ENCODE data around the gene FIBP.
A peak's percentile ranks its signal among the peaks of the same experiment; 100 is the strongest.

Gene FIBP

GRCh38 chr11:65888163-65888814, at the start of gene FIBP:
TSS of gene FIBP (minus strand) at chr11:65888471. CDS start at chr11:65888418, 53 bp downstream.
- H4K20me1 ChIP-seq: peaks cover 37% of the 10 kb centered on the region
- peak within 1 kb of the TSS; percentile 98 for H3K4me2 ChIP-seq
- no peaks in the 10 kb centered on the region for H3K9me3 ChIP-seq
- peak within 1 kb of the TSS; percentile 99 for H3K9ac ChIP-seq
- TF ChIP-seq Cebpa-rat (IDR thresholded peaks at IDR 0.05): no peak
- H3K27ac ChIP-seq: peak within 1 kb of the TSS; percentile 82
- H3K4me1 ChIP-seq: peaks cover 69% of the 10 kb centered on the region
- H3K36me3 ChIP-seq: peaks cover 36% of the 10 kb centered on the region
- no peaks in the 10 kb centered on the region for H3K27me3 ChIP-seq
- H3K4me3 ChIP-seq: peak within 1 kb of the TSS; percentile 97

GRCh38 chr11:65937766-65938165, 49.5 kb upstream of the FIBP start:
- peaks cover 8% of the 10 kb centered on the region; the same call in 1 of the 2 replicates for H3K4me1 ChIP-seq
- H3K27me3 ChIP-seq: no peaks in the 10 kb centered on the region
- no peaks in the 10 kb centered on the region for H4K20me1 ChIP-seq
- no peak for TF ChIP-seq Cebpa-rat (IDR thresholded peaks at IDR 0.05)
- H3K4me3 ChIP-seq: no peak overlapping the region
- no peaks in the 10 kb centered on the region for H3K9me3 ChIP-seq
- H3K4me2 ChIP-seq: no peak overlapping the region
- no peak overlapping the region for H3K27ac ChIP-seq
- no peak overlapping the region for H3K9ac ChIP-seq
- no peaks in the 10 kb centered on the region for H3K36me3 ChIP-seq

DNA sequence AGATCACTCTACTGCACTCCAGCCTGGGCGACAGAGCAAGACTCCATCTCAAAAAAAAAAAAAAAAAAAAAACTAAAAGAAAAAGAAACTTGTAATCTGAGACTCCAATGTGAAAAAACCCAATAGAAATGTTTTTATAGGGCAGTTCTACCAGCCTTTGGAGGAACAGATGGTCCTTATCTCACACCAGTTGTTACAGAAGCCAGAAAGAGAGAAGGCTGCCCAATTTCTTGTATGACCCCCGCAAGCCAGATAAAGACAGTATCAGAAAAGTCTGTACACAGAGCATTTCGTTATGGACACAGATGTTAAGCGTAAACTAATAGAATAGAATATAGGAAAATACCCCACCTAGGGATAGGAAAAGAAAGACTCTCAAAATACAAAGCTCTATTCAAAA, 45.7 kb upstream of the FIBP start:
- Histone ChIP-seq H3K4me3 (no peak overlapping the region), H3K36me3 (no peaks in the 10 kb centered on the region), H3K27ac (no peak overlapping the region), H3K9me3 (no peaks in the 10 kb centered on the region), H4K20me1 (no peaks in the 10 kb centered on the region), H3K4me1 (peaks cover 32% of the 10 kb centered on the region), H3K27me3 (no peaks in the 10 kb centered on the region), H3K9ac (no peak overlapping the region), H3K4me2 (no peak overlapping the region)
- TF ChIP-seq Cebpa-rat (IDR thresholded peaks at IDR 0.05): no peak

- no peaks in the 10 kb centered on the region for H4K20me1 ChIP-seq
- no peaks in the 10 kb centered on the region for H3K9me3 ChIP-seq
- H3K4me3 ChIP-seq: no peak overlapping the region
- H3K4me2 ChIP-seq: no peak overlapping the region
- H3K36me3 ChIP-seq: no peaks in the 10 kb centered on the region
- H3K27ac ChIP-seq: no peak overlapping the region
- peaks cover 41% of the 10 kb centered on the region for H3K4me1 ChIP-seq
- no peaks in the 10 kb centered on the region for H3K27me3 ChIP-seq
- no peak for TF ChIP-seq Cebpa-rat (IDR thresholded peaks at IDR 0.05)
- H3K9ac ChIP-seq: no peak overlapping the region
These were observed 44.3 kb upstream of the FIBP start for GRCh38 chr11:65932558-65932919.

GRCh38 chr11:65931773-65932557, 43.7 kb upstream of the FIBP start:
- Histone ChIP-seq H3K36me3 (no peaks in the 10 kb centered on the region), H3K27ac (peak overlapping the region; percentile 16; the same call in 1 of the 2 replicates), H3K4me1 (peaks cover 47% of the 10 kb centered on the region), H3K4me3 (no peak overlapping the region), H3K4me2 (peak overlapping the region; percentile 43), H3K9ac (no peak overlapping the region), H3K9me3 (no peaks in the 10 kb centered on the region), H3K27me3 (no peaks in the 10 kb centered on the region), H4K20me1 (no peaks in the 10 kb centered on the region)
- no peak for TF ChIP-seq Cebpa-rat (IDR thresholded peaks at IDR 0.05)

- H3K36me3 ChIP-seq: peaks cover 9% of the 10 kb centered on the region; the same call in 1 of the 2 replicates
- H3K27ac ChIP-seq: peak overlapping the region; percentile 93
- H3K4me2 ChIP-seq: peak overlapping the region; percentile 87
- H3K4me1 ChIP-seq: peaks cover 50% of the 10 kb centered on the region
- H4K20me1 ChIP-seq: no peaks in the 10 kb centered on the region
- H3K4me3 ChIP-seq: peak overlapping the region; percentile 56
- no peaks in the 10 kb centered on the region for H3K27me3 ChIP-seq
- H3K9ac ChIP-seq: peak overlapping the region; percentile 74
- TF ChIP-seq Cebpa-rat (IDR thresholded peaks at IDR 0.05): no peak
- no peaks in the 10 kb centered on the region for H3K9me3 ChIP-seq
These were observed 40.4 kb upstream of the FIBP start for GRCh38 chr11:65928667-65929066.

DNA sequence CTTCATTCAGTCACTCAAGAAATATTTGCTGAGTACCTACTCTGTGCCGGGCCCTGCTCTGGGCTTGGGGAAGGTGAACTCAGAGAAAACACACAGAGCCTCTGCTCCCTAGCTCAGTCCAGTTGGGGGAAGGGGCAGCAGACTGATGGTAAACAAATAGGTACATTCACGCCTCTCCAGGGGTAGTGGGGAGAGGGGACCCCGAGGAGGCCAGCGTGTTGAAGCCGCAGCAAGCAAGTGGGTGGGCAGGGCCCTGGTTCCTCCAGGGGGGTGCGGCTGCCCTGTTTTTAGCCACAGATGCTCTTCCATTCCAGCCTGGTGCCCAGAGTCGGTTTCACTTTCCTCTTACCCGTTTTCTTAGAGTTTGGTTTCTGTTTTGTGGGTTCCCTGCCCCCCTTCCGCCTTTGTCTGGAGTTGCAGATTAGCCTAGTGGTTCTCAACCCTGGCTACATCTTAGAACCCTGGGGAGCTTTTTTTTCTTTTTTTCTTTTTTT, 39.7 kb upstream of the FIBP start:
- peak overlapping the region; percentile 56 for H3K4me3 ChIP-seq
- no peaks in the 10 kb centered on the region for H4K20me1 ChIP-seq
- H3K27ac ChIP-seq: peak overlapping the region; percentile 93
- H3K4me2 ChIP-seq: peak overlapping the region; percentile 87
- peak overlapping the region; percentile 74 for H3K9ac ChIP-seq
- no peaks in the 10 kb centered on the region for H3K9me3 ChIP-seq
- H3K27me3 ChIP-seq: no peaks in the 10 kb centered on the region
- H3K36me3 ChIP-seq: peaks cover 13% of the 10 kb centered on the region
- peaks cover 50% of the 10 kb centered on the region for H3K4me1 ChIP-seq
- no peak for TF ChIP-seq Cebpa-rat (IDR thresholded peaks at IDR 0.05)

DNA sequence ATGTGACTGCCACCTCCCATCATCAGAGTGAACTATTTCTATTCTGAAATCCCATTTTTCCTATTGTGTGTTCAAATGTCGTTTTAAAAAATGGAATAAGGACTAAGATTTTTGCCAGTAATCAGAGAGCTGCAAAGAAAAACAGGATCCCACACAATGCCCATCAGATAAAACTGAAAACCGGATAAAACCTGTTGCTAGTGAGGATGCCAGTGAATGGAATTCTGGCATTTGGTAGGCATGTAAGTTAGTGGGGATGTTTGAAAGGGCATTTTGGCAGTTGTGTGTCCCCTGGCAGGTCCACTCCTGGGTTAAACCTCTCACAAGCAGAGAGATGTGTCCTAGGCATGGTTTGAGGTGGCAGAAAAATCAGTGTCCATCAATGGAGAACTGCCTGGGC, 37.1 kb upstream of the FIBP start:
- H3K9ac ChIP-seq: no peak overlapping the region
- H3K27ac ChIP-seq: no peak overlapping the region
- H3K4me3 ChIP-seq: no peak overlapping the region
- no peaks in the 10 kb centered on the region for H3K27me3 ChIP-seq
- no peaks in the 10 kb centered on the region for H3K9me3 ChIP-seq
- peaks cover 33% of the 10 kb centered on the region for H3K36me3 ChIP-seq
- TF ChIP-seq Cebpa-rat (IDR thresholded peaks at IDR 0.05): no peak
- peaks cover 38% of the 10 kb centered on the region for H3K4me1 ChIP-seq
- H4K20me1 ChIP-seq: peaks cover 1% of the 10 kb centered on the region; the same call in 1 of the 2 replicates
- H3K4me2 ChIP-seq: no peak overlapping the region

- H3K4me3 ChIP-seq: no peak overlapping the region
- peaks cover 10% of the 10 kb centered on the region; the same call in 1 of the 2 replicates for H4K20me1 ChIP-seq
- H3K27me3 ChIP-seq: no peaks in the 10 kb centered on the region
- H3K9ac ChIP-seq: no peak overlapping the region
- H3K4me1 ChIP-seq: peaks cover 30% of the 10 kb centered on the region
- no peak overlapping the region for H3K27ac ChIP-seq
- no peaks in the 10 kb centered on the region for H3K9me3 ChIP-seq
- H3K36me3 ChIP-seq: peaks cover 33% of the 10 kb centered on the region
- no peak overlapping the region for H3K4me2 ChIP-seq
- TF ChIP-seq Cebpa-rat (IDR thresholded peaks at IDR 0.05): no peak
These were observed 34.3 kb upstream of the FIBP start for GRCh38 chr11:65922565-65922964.

DNA sequence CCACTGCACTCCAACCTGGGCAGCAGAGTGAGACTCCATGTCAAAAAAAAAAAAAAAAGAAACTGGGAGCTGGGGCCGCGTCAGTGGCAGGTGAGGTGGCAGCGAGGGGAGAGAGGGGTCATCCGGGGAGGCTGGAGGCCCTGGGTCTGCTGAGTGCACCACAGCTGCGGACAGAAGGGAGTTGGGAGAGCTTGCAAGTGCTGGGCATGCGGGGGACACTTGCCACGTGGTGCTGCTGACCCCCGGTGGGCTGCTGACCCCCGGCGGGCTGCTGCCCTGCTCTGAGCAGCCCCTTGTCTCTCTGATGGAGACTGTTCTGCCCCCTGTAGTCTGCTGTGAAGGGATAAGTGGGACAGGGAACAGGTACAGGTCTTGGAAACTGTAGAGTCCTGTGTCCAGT, 33.6 kb upstream of the FIBP start:
- Histone ChIP-seq H3K9me3 (no peaks in the 10 kb centered on the region), H4K20me1 (peaks cover 17% of the 10 kb centered on the region; the same call in 1 of the 2 replicates), H3K4me3 (no peak overlapping the region), H3K4me1 (peaks cover 30% of the 10 kb centered on the region), H3K27me3 (no peaks in the 10 kb centered on the region), H3K36me3 (peaks cover 38% of the 10 kb centered on the region), H3K27ac (no peak overlapping the region), H3K4me2 (no peak overlapping the region), H3K9ac (0 out of 2 replicates have a peak overlapping the region, but pooled peaks have one; percentile 6)
- TF ChIP-seq Cebpa-rat (IDR thresholded peaks at IDR 0.05): no peak

Data from BLaER1 (cell line).